Panc1 (cell line): ENCODE measurements around the gene WDR64. TPM values are rescaled to one million over a fixed set of nuclear protein-coding genes. Genes with fewer than 3 reads are reported as not detected.

ENCODE experiments used
- ATAC-seq: fragments of 200-7000 bp; cut with Tn5 transposase; 2 replicates; pipeline ENCODE4 v1.9.1; 2020; ENCODE audit warnings: mild to moderate bottlenecking, moderate library complexity
- BruUV-seq: library from RNA; stranded (reverse); fragments of 400-500 nt; replicated peaks from 2 replicates; lab custom pipeline; 2021; lab: Mats Ljungman, UMichigan
- CTCF ChIA-PET: fragments of 300-600 bp; sonication (Branson Sonifier 250); formaldehyde crosslinking; loops from one replicate; lab custom pipeline; 2022; ENCODE audit warnings: antibody characterized with exemption; lab: Charles Lee
- POLR2A ChIA-PET: fragments of 300-600 bp; sonication (Branson Sonifier 250); formaldehyde crosslinking; loops from one replicate; lab custom pipeline; 2022; ENCODE audit warnings: antibody characterized with exemption; lab: Charles Lee
- DNase-seq: peaks from one replicate; pipeline ENCODE4 v3.0.0-alpha.2; 2010; ENCODE audit warnings: low read depth, low spot score
- H3K27ac ChIP-seq: 2 replicates; pipeline ENCODE4 v1.5.1; 2011; ENCODE audit warnings: mild to moderate bottlenecking, low read length, inconsistent platforms
- H3K27me3 ChIP-seq: fragments of 200-500 bp; sonication (Bioruptor generic); 2 replicates; pipeline ENCODE4 v1.6.0; 2014; ENCODE audit warnings: low read length, inconsistent platforms; ENCODE audit not compliant: control insufficient read depth, insufficient read depth
- H3K36me3 ChIP-seq: fragments of 200-500 bp; sonication (Bioruptor generic); 2 replicates; pipeline ENCODE4 v1.5.1; 2014; ENCODE audit warnings: inconsistent platforms, mild to moderate bottlenecking, low read length, moderate library complexity; ENCODE audit not compliant: control insufficient read depth, insufficient read depth
- H3K4me1 ChIP-seq: 2 replicates; pipeline ENCODE4 v1.5.1; 2011; ENCODE audit warnings: inconsistent platforms, mild to moderate bottlenecking, low read length, moderate library complexity; ENCODE audit not compliant: control insufficient read depth, insufficient read depth
- H3K4me3 ChIP-seq, 2 experiments: 2 replicates each; pipeline ENCODE4 v1.5.1; 2011 to 2012; ENCODE audit warnings: low read depth in 2 of 2, low read length in 2 of 2, mild to moderate bottlenecking in 2 of 2, inconsistent platforms in 1 of 2, moderate library complexity in 1 of 2
- H3K9me3 ChIP-seq: fragments of 200-500 bp; sonication (Bioruptor generic); 2 replicates; pipeline ENCODE4 v1.5.1; 2014; ENCODE audit warnings: low read depth, mild to moderate bottlenecking, inconsistent platforms, low read length, moderate library complexity; ENCODE audit not compliant: control insufficient read depth, insufficient read depth
- CTCF ChIP-seq: fragments of 450-650 bp; IDR thresholded peaks from 2 replicates; pipeline ENCODE4 v1.5.1; 2017; ENCODE audit warnings: mild to moderate bottlenecking
- POLR2AphosphoS5 ChIP-seq: IDR thresholded peaks from 2 replicates; pipeline ENCODE4 v1.6.1; 2012; ENCODE audit warnings: mild to moderate bottlenecking, low read depth, low read length, moderate library complexity
- REST ChIP-seq, 2 experiments: IDR thresholded peaks; 2 replicates each; pipeline ENCODE4 v1.6.1; 2011 to 2012; ENCODE audit warnings: low read depth in 2 of 2, control low read depth in 1 of 2, low read length in 1 of 2, mild to moderate bottlenecking in 1 of 2, moderate library complexity in 1 of 2; ENCODE audit not compliant: insufficient read depth in 1 of 2
- SIN3A ChIP-seq: IDR thresholded peaks from 2 replicates; pipeline ENCODE4 v1.6.1; 2012; ENCODE audit warnings: low read depth, mild to moderate bottlenecking, low read length, moderate library complexity, borderline replicate concordance; ENCODE audit not compliant: insufficient read depth
- TCF7L2 ChIP-seq: IDR thresholded peaks from 2 replicates; pipeline ENCODE4 v1.6.1; 2011; ENCODE audit warnings: mild to moderate bottlenecking, low read depth, low read length, inconsistent platforms
- in situ Hi-C: cut with HindIII; loops from 2 replicates; pipeline ENCODE4 v1.10.0; 2016; ENCODE audit warnings: low sequenced_read_pairs, low pct_unique_long_range_greater_than_20kb
- intact Hi-C: fragments of 100-400 bp; cut with micrococcal nuclease; formaldehyde crosslinking; loops from one replicate; pipeline ENCODE4 v1.10.0; 2022; ENCODE audit not compliant: unreplicated experiment
- total RNA-seq: library from RNA; stranded (reverse); gene quantifications from one replicate; pipeline ENCODE4 v1.2.1, GENCODE V29; 2021; ENCODE audit not compliant: unreplicated experiment

Gene WDR64
- total RNA-seq, 1 experiment from 2014 or later, result not detected

- no TSS peak for BruUV-seq
These were observed 130.3 kb downstream of the WDR64 start for GRCh38 chr1:241782396-241782795.

DNA sequence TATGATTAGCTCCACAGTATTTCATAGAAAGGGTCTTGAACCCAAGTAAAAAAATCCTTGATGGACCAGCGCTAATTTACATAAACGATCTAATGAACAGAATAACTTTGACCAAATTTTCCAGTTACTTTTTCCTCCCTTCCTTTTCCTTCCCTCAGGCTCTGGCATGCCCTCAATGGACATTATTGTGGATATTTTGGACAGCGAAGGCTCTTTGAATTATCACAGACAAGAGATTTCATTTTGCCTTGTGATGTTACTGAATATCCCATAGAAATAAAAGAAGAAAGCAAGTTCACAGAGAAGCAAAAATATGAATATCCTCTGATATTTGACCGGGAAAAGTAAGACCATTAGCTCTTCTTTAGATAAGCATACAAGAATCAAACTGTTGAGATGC is 135.6 kb downstream of the WDR64 start:
- intact Hi-C loops (no loop called here), in situ Hi-C loops (no loop called here)
- Histone ChIP-seq H3K27ac (no peak overlapping the region), H3K9me3 (no peaks in the 10 kb centered on the region), H3K36me3 (no peaks in the 10 kb centered on the region), H3K4me1 (no peaks in the 10 kb centered on the region), H3K4me3 (no peak overlapping the region), H3K27me3 (no peaks in the 10 kb centered on the region)
- BruUV-seq, result no TSS peak
- ChIA-PET CTCF (no interaction called here), POLR2A (interaction anchor here (0.6 kb wide), 1 partner anchor 230 kb away, joined by 3 read pairs; no protein-coding TSS in a partner anchor)
- ATAC-seq (no peak), DNase-seq (no peak)
- TF ChIP-seq TCF7L2, result no peak
- TF ChIP-seq CTCF, result no peak
- TF ChIP-seq POLR2AphosphoS5, result no peak
- TF ChIP-seq SIN3A, result no peak
- TF ChIP-seq REST (IDR thresholded peaks at IDR 0.05; ENCODE audit: insufficient read depth in 1 of 2, low read depth in 2 of 2, low read length in 1 of 2), result no peak

More at GRCh38 chr1:241782396-241782795, 130.3 kb downstream of the WDR64 start:
- H3K36me3 ChIP-seq, result no peaks in the 10 kb centered on the region
- ATAC-seq (no peak), DNase-seq (no peak)
- H3K4me3 ChIP-seq, result no peak overlapping the region
- POLR2A ChIA-PET, result no interaction called here
- H3K27me3 ChIP-seq, result no peaks in the 10 kb centered on the region
- intact Hi-C loops, result no loop called here
- H3K27ac ChIP-seq, result no peak overlapping the region
- TF ChIP-seq SIN3A (no peak), CTCF (no peak), REST (IDR thresholded peaks at IDR 0.05; ENCODE audit: insufficient read depth in 1 of 2, low read depth in 2 of 2, low read length in 1 of 2) (no peak), TCF7L2 (no peak), POLR2AphosphoS5 (no peak)
- no peaks in the 10 kb centered on the region for H3K4me1 ChIP-seq
- CTCF ChIA-PET, result no interaction called here
- no peaks in the 10 kb centered on the region for H3K9me3 ChIP-seq
- in situ Hi-C loops, result no loop called here
